Left ventricle myocardium inferior (tissue), 1 donor: ENCODE results near the gene SLC44A4. TPM values are rescaled to one million over a fixed set of nuclear protein-coding genes. Genes with fewer than 3 reads are reported as not detected.

Experiments used
- DNase-seq: peaks from one replicate; pipeline ENCODE4 v3.0.0-alpha.2; 2020
- H3K27ac ChIP-seq: fragments of 200-600 bp; replicated peaks from 2 replicates; pipeline ENCODE4 v1.8.0; 2021
- H3K27me3 ChIP-seq: fragments of 200-600 bp; 2 replicates; pipeline ENCODE4 v1.8.0; 2021; ENCODE audit warnings: low read depth
- H3K36me3 ChIP-seq: fragments of 200-600 bp; 2 replicates; pipeline ENCODE4 v1.8.0; 2021
- H3K4me1 ChIP-seq: fragments of 200-600 bp; 2 replicates; pipeline ENCODE4 v1.8.0; 2021
- H3K4me3 ChIP-seq: fragments of 200-600 bp; 2 replicates; pipeline ENCODE4 v1.8.0; 2021; ENCODE audit warnings: mild to moderate bottlenecking, moderate library complexity
- H3K9me3 ChIP-seq: fragments of 200-600 bp; replicated peaks from 2 replicates; pipeline ENCODE4 v1.8.0; 2021
- intact Hi-C: fragments of 100-400 bp; cut with micrococcal nuclease; formaldehyde crosslinking; loops from one replicate; pipeline ENCODE4 v1.11.0; 2022
- total RNA-seq: library from RNA; stranded (reverse); fragmentation: NEBNext Ultra II Directional; extraction: Animal tissue kit (Norgen Biotek cat#: 25700); gene quantifications from one replicate; pipeline ENCODE4 v1.2.1, GENCODE V29; 2021
- TF ChIP-seq, protein P1 (sequence below): fragments of 200-600 bp; IDR thresholded peaks from 2 replicates; pipeline ENCODE4 v1.8.0; 2021; ENCODE audit warnings: antibody characterized with exemption, mild to moderate bottlenecking, borderline replicate concordance
- donor health status: DM: no; HTN: yes; CAD: no; lungs with severe emphysema.

SLC44A4 gene
- total RNA-seq, 1 donor from 2014 or later: 0.08 TPM

DNA sequence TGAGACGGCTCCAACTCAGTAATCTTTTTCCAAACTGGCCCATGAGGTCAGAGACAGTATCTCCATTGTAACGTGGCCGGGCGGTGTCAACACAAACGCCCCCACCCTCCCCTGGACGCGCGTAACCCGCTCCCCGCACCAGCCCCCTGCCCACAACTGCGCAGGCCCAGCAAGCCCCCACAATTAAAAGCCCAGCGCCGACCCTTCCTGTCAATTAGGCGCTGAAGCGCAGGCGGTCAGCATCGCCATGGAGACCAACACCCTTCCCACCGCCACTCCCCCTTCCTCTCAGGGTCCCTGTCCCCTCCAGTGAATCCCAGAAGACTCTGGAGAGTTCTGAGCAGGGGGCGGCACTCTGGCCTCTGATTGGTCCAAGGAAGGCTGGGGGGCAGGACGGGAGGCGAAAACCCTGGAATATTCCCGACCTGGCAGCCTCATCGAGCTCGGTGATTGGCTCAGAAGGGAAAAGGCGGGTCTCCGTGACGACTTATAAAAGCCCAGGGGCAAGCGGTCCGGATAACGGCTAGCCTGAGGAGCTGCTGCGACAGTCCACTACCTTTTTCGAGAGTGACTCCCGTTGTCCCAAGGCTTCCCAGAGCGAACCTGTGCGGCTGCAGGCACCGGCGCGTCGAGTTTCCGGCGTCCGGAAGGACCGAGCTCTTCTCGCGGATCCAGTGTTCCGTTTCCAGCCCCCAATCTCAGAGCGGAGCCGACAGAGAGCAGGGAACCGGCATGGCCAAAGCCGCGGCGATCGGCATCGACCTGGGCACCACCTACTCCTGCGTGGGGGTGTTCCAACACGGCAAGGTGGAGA, 63.6 kb downstream of the SLC44A4 start, which contains the start of the genes HSPA1A and HSPA1L:
TSS of gene HSPA1A (plus strand) at position 519 of the 814 bp plus-strand sequence. CDS start at position 733, 214 bp downstream.
TSS of gene HSPA1L (minus strand) at position 259 of the 814 bp plus-strand sequence. CDS start 3,311 bp downstream, outside the sequence.
- Histone ChIP-seq H3K9me3 (no peaks in the 10 kb centered on the region), H3K27ac (peak within 1 kb of the TSS; percentile 100), H3K36me3 (no peaks in the 10 kb centered on the region), H3K4me3 (peak within 1 kb of the TSS; percentile 75), H3K27me3 (no peaks in the 10 kb centered on the region), H3K4me1 (peaks cover 42% of the 10 kb centered on the region)
- intact Hi-C loops: no loop called here
- TF ChIP-seq, protein P1, sequence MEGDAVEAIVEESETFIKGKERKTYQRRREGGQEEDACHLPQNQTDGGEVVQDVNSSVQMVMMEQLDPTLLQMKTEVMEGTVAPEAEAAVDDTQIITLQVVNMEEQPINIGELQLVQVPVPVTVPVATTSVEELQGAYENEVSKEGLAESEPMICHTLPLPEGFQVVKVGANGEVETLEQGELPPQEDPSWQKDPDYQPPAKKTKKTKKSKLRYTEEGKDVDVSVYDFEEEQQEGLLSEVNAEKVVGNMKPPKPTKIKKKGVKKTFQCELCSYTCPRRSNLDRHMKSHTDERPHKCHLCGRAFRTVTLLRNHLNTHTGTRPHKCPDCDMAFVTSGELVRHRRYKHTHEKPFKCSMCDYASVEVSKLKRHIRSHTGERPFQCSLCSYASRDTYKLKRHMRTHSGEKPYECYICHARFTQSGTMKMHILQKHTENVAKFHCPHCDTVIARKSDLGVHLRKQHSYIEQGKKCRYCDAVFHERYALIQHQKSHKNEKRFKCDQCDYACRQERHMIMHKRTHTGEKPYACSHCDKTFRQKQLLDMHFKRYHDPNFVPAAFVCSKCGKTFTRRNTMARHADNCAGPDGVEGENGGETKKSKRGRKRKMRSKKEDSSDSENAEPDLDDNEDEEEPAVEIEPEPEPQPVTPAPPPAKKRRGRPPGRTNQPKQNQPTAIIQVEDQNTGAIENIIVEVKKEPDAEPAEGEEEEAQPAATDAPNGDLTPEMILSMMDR: no peak
- peak; percentile 95 for DNase-seq

DNA sequence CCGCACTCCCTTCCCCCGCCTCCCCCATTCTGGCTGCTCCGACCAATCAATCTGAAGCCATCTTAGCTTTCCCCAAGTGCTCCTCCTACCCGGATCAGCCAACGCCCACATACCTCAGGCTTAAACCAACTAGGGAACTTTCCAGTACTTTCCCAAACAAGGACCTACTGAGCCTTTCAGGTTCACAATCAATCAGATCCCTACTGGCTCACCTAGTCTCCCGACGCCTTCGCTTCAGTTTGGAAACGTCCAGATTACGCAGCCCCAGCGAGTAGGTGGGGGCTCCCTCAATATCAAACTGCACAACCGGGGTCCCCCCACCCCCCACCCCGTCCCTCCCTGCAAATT, 64.1 kb downstream of the SLC44A4 start:
- no peaks in the 10 kb centered on the region for H3K9me3 ChIP-seq
- H3K4me1 ChIP-seq: peaks cover 36% of the 10 kb centered on the region
- intact Hi-C loops: no loop called here
- TF ChIP-seq, protein P1: no peak
- peak; percentile 96 for DNase-seq
- no peaks in the 10 kb centered on the region for H3K27me3 ChIP-seq
- peak overlapping the region; percentile 75 for H3K4me3 ChIP-seq
- H3K36me3 ChIP-seq: no peaks in the 10 kb centered on the region
- H3K27ac ChIP-seq: peak overlapping the region; percentile 100

DNA sequence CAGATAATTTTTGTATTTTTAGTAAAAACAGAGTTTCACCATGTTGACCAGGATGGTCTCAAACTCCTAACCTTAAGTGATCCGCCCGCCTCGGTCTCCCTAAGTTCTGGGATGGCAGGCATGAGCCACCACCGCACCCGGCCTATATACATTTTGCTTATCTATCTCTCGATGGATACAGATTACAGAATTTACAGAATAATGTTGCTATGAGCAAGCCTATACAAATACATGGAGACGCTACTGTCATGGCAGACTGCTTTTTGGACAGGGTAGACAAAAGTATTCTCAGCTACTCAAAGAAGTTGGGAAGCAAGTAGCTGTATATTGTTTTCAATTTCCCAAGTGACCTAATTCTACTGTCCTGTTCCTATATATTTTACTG, 65.3 kb downstream of the SLC44A4 start:
- TF ChIP-seq, protein P1: no peak
- Histone ChIP-seq H3K27ac (peak overlapping the region; percentile 100), H3K9me3 (no peaks in the 10 kb centered on the region), H3K27me3 (no peaks in the 10 kb centered on the region), H3K36me3 (no peaks in the 10 kb centered on the region), H3K4me3 (peak overlapping the region; percentile 75), H3K4me1 (peaks cover 24% of the 10 kb centered on the region)
- no peak for DNase-seq
- intact Hi-C loops: no loop called here

Other genes with a start within 250 kb of the SLC44A4 start
- gene BAG6, start 226.3 kb downstream of the SLC44A4 start, total RNA-seq: 260 TPM
- gene APOM, start 223.1 kb downstream of the SLC44A4 start, total RNA-seq: 2.4 TPM
- gene C6orf47, start 218.2 kb downstream of the SLC44A4 start, total RNA-seq: 16.9 TPM
- 19.2 TPM for gene GPANK1, start 214.0 kb downstream of the SLC44A4 start, total RNA-seq
- 105 TPM for gene CSNK2B, start 212.9 kb downstream of the SLC44A4 start, total RNA-seq
- 4.4 TPM for gene LY6G5B, start 209.0 kb downstream of the SLC44A4 start, total RNA-seq
- 1.5 TPM for gene LY6G5C, start 197.9 kb downstream of the SLC44A4 start, total RNA-seq
- 29.6 TPM for gene ABHD16A, start 175.7 kb downstream of the SLC44A4 start, total RNA-seq
- gene LY6G6F, start 172.1 kb downstream of the SLC44A4 start, total RNA-seq: not detected
- gene LY6G6D, start 163.6 kb downstream of the SLC44A4 start, total RNA-seq: not detected
- gene LY6G6C, start 157.3 kb downstream of the SLC44A4 start, total RNA-seq: not detected
- gene MPIG6B, start 155.6 kb downstream of the SLC44A4 start, total RNA-seq: 0.19 TPM
- gene DDAH2, start 149.7 kb downstream of the SLC44A4 start, total RNA-seq: 36.1 TPM
- 78.0 TPM for gene CLIC1, start 142.5 kb downstream of the SLC44A4 start, total RNA-seq
- gene MSH5, start 139.0 kb downstream of the SLC44A4 start, total RNA-seq: 1.3 TPM
- gene SAPCD1, start 116.3 kb downstream of the SLC44A4 start, total RNA-seq: not detected
- gene VWA7, start 101.7 kb downstream of the SLC44A4 start, total RNA-seq: 14.7 TPM
- gene VARS1, start 83.2 kb downstream of the SLC44A4 start, total RNA-seq: 20.0 TPM
- 19.4 TPM for gene LSM2, start 72.0 kb downstream of the SLC44A4 start, total RNA-seq
- gene HSPA1L, start 63.7 kb downstream of the SLC44A4 start, total RNA-seq: 2.2 TPM
- 271 TPM for gene HSPA1A, start 63.5 kb downstream of the SLC44A4 start, total RNA-seq
- 184 TPM for gene HSPA1B, start 51.3 kb downstream of the SLC44A4 start, total RNA-seq
- 26.0 TPM for gene NEU1, start 16.2 kb downstream of the SLC44A4 start, total RNA-seq
- 15.6 TPM for gene EHMT2, start 18.7 kb upstream of the SLC44A4 start, total RNA-seq
- gene ZBTB12, start 23.1 kb upstream of the SLC44A4 start, total RNA-seq: 3.5 TPM
- 9.7 TPM for gene C2, start 48.7 kb upstream of the SLC44A4 start, total RNA-seq
- gene CFB, start 67.1 kb upstream of the SLC44A4 start, total RNA-seq: 3.7 TPM
- gene NELFE, start 80.0 kb upstream of the SLC44A4 start, total RNA-seq: 39.3 TPM
- gene SKIC2, start 80.2 kb upstream of the SLC44A4 start, total RNA-seq: 32.9 TPM
- gene DXO, start 93.1 kb upstream of the SLC44A4 start, total RNA-seq: 11.2 TPM
- 76.2 TPM for gene C4A, start 103.1 kb upstream of the SLC44A4 start, total RNA-seq
- gene C4B, start 135.8 kb upstream of the SLC44A4 start, total RNA-seq: 72.9 TPM
- gene CYP21A2, start 159.4 kb upstream of the SLC44A4 start, total RNA-seq: 0.41 TPM
- 73.0 TPM for gene TNXB, start 230.3 kb upstream of the SLC44A4 start, total RNA-seq
- gene ATF6B, start 249.2 kb upstream of the SLC44A4 start, total RNA-seq: 29.1 TPM